ENCODE data around the gene ELOVL7.

GRCh38 chr5:60872892-60873291, 28.8 kb upstream of the ELOVL7 start:
- no peak for TF ChIP-seq CTCF (IDR thresholded peaks at IDR 0.05)
- no peak for TF ChIP-seq POLR2AphosphoS5 (IDR thresholded peaks at IDR 0.05; ENCODE audit: low read depth, low read length)
- TF ChIP-seq TCF7L2 (IDR thresholded peaks at IDR 0.05; ENCODE audit: low read depth, low read length): no peak
- no peak for TF ChIP-seq SIN3A (IDR thresholded peaks at IDR 0.05; ENCODE audit: borderline replicate concordance, insufficient read depth, low read depth, low read length)
- no peak for TF ChIP-seq REST (IDR thresholded peaks at IDR 0.05; ENCODE audit: insufficient read depth in 1 of 2, low read depth in 2 of 2, low read length in 1 of 2)
